ENCODE data around the gene ST6GAL1. TPM values are rescaled to one million over a fixed set of nuclear protein-coding genes. Genes with fewer than 3 reads are reported as not detected.
"Not testable (repeated sequence)": the region's sequence is repeated elsewhere in the genome, so short reads cannot be mapped to it uniquely, and the experiment has no call there.

ST6GAL1 gene
- total and polyA plus RNA-seq, 9 donors, result 9.4 to 17.3 (median 13.0) TPM

GRCh38 chr3:186967236-186967635 is 36.9 kb downstream of the ST6GAL1 start:
- not testable (repeated sequence) for DNase-seq; H3K4me3 ChIP-seq (ENCODE audit: low read length); H3K9me3 ChIP-seq (replicated peaks; ENCODE audit: control insufficient read depth, low read depth, low read length); H3K36me3 ChIP-seq (ENCODE audit: control insufficient read depth, insufficient read depth, low read length); H3K27me3 ChIP-seq (ENCODE audit: control insufficient read depth, insufficient read depth, low read length)
- H3K27ac ChIP-seq (ENCODE audit: low read length), result peak overlapping the region; percentile 37
- H3K4me1 ChIP-seq (ENCODE audit: control insufficient read depth, insufficient read depth, low read length), result peaks cover 25% of the 10 kb centered on the region
- WGBS (ENCODE audit: insufficient coverage), result 88% methylated on average over 6 of the region's 11 CpGs

GRCh38 chr3:186967686-186968085 is 37.4 kb downstream of the ST6GAL1 start:
- Histone ChIP-seq H3K4me1 (ENCODE audit: control insufficient read depth, insufficient read depth, low read length) (peaks cover 25% of the 10 kb centered on the region), H3K36me3 (ENCODE audit: control insufficient read depth, insufficient read depth, low read length) (no peaks in the 10 kb centered on the region), H3K27me3 (ENCODE audit: control insufficient read depth, insufficient read depth, low read length) (no peaks in the 10 kb centered on the region), H3K4me3 (ENCODE audit: low read length) (no peak overlapping the region), H3K27ac (ENCODE audit: low read length) (peak overlapping the region; percentile 21), H3K9me3 (replicated peaks; ENCODE audit: control insufficient read depth, low read depth, low read length) (no peaks in the 10 kb centered on the region)
- 33% methylated on average over 3 of the region's 7 CpGs for WGBS (ENCODE audit: insufficient coverage)
- DNase-seq, result peak; percentile 33

- Histone ChIP-seq H3K9me3 (replicated peaks; ENCODE audit: control insufficient read depth, low read depth, low read length) (no peaks in the 10 kb centered on the region), H3K4me1 (ENCODE audit: control insufficient read depth, insufficient read depth, low read length) (peaks cover 22% of the 10 kb centered on the region), H3K36me3 (ENCODE audit: control insufficient read depth, insufficient read depth, low read length) (no peaks in the 10 kb centered on the region), H3K4me3 (ENCODE audit: low read length) (no peak overlapping the region), H3K27me3 (ENCODE audit: control insufficient read depth, insufficient read depth, low read length) (no peaks in the 10 kb centered on the region), H3K27ac (ENCODE audit: low read length) (no peak overlapping the region)
- no peak for DNase-seq
- WGBS (ENCODE audit: insufficient coverage), result 75% methylated on average over 5 of the region's 7 CpGs
Measured at GRCh38 chr3:186969607-186970006, 39.3 kb downstream of the ST6GAL1 start.

- DNase-seq; H3K27ac ChIP-seq (ENCODE audit: low read length): not testable (repeated sequence)
- 86% methylated on average over 3 of the region's 10 CpGs for WGBS (ENCODE audit: insufficient coverage)
Measured at GRCh38 chr3:186971106-186971505, 40.8 kb downstream of the ST6GAL1 start.

GRCh38 chr3:186971578-186971977 is 41.3 kb downstream of the ST6GAL1 start:
- Histone ChIP-seq H3K4me1 (ENCODE audit: control insufficient read depth, insufficient read depth, low read length) (peaks cover 23% of the 10 kb centered on the region), H3K27me3 (ENCODE audit: control insufficient read depth, insufficient read depth, low read length) (no peaks in the 10 kb centered on the region), H3K36me3 (ENCODE audit: control insufficient read depth, insufficient read depth, low read length) (no peaks in the 10 kb centered on the region), H3K27ac (ENCODE audit: low read length) (no peak overlapping the region), H3K9me3 (replicated peaks; ENCODE audit: control insufficient read depth, low read depth, low read length) (no peaks in the 10 kb centered on the region), H3K4me3 (ENCODE audit: low read length) (no peak overlapping the region)
- DNase-seq, result no peak
- 100% methylated on average over 1 of the region's 1 CpG for WGBS (ENCODE audit: insufficient coverage)

More at GRCh38 chr3:186971106-186971505, 40.8 kb downstream of the ST6GAL1 start:
- peaks cover 23% of the 10 kb centered on the region for H3K4me1 ChIP-seq (ENCODE audit: control insufficient read depth, insufficient read depth, low read length)
- not testable (repeated sequence) for H3K4me3 ChIP-seq (ENCODE audit: low read length); H3K27me3 ChIP-seq (ENCODE audit: control insufficient read depth, insufficient read depth, low read length); H3K36me3 ChIP-seq (ENCODE audit: control insufficient read depth, insufficient read depth, low read length); H3K9me3 ChIP-seq (replicated peaks; ENCODE audit: control insufficient read depth, low read depth, low read length)

- 100% methylated on average over 2 of the region's 7 CpGs for WGBS (ENCODE audit: insufficient coverage)
- Histone ChIP-seq H3K4me1 (ENCODE audit: control insufficient read depth, insufficient read depth, low read length) (peaks cover 27% of the 10 kb centered on the region), H3K27ac (ENCODE audit: low read length) (no peak overlapping the region), H3K9me3 (replicated peaks; ENCODE audit: control insufficient read depth, low read depth, low read length) (no peaks in the 10 kb centered on the region), H3K27me3 (ENCODE audit: control insufficient read depth, insufficient read depth, low read length) (no peaks in the 10 kb centered on the region), H3K4me3 (ENCODE audit: low read length) (no peak overlapping the region), H3K36me3 (ENCODE audit: control insufficient read depth, insufficient read depth, low read length) (no peaks in the 10 kb centered on the region)
- no peak for DNase-seq
Measured at GRCh38 chr3:186973702-186974101, 43.4 kb downstream of the ST6GAL1 start.

GRCh38 chr3:186974824-186975313 is 44.5 kb downstream of the ST6GAL1 start:
- Histone ChIP-seq H3K27ac (ENCODE audit: low read length) (no peak overlapping the region), H3K4me3 (ENCODE audit: low read length) (no peak overlapping the region), H3K9me3 (replicated peaks; ENCODE audit: control insufficient read depth, low read depth, low read length) (no peaks in the 10 kb centered on the region), H3K36me3 (ENCODE audit: control insufficient read depth, insufficient read depth, low read length) (no peaks in the 10 kb centered on the region), H3K27me3 (ENCODE audit: control insufficient read depth, insufficient read depth, low read length) (no peaks in the 10 kb centered on the region), H3K4me1 (ENCODE audit: control insufficient read depth, insufficient read depth, low read length) (peaks cover 27% of the 10 kb centered on the region)
- no peak for DNase-seq
- 81% methylated on average over 9 of the region's 9 CpGs for WGBS (ENCODE audit: insufficient coverage)

GRCh38 chr3:186975726-186976125 is 45.4 kb downstream of the ST6GAL1 start:
- no peaks in the 10 kb centered on the region for H3K9me3 ChIP-seq (replicated peaks; ENCODE audit: control insufficient read depth, low read depth, low read length)
- DNase-seq, result no peak
- H3K27ac ChIP-seq (ENCODE audit: low read length), result no peak overlapping the region
- H3K4me1 ChIP-seq (ENCODE audit: control insufficient read depth, insufficient read depth, low read length), result peaks cover 27% of the 10 kb centered on the region
- no peaks in the 10 kb centered on the region for H3K36me3 ChIP-seq (ENCODE audit: control insufficient read depth, insufficient read depth, low read length)
- H3K4me3 ChIP-seq (ENCODE audit: low read length), result no peak overlapping the region
- H3K27me3 ChIP-seq (ENCODE audit: control insufficient read depth, insufficient read depth, low read length), result no peaks in the 10 kb centered on the region
- 90% methylated on average over 2 of the region's 6 CpGs for WGBS (ENCODE audit: insufficient coverage)

- H3K27me3 ChIP-seq (ENCODE audit: control insufficient read depth, insufficient read depth, low read length), result no peaks in the 10 kb centered on the region
- H3K9me3 ChIP-seq (replicated peaks; ENCODE audit: control insufficient read depth, low read depth, low read length), result no peaks in the 10 kb centered on the region
- H3K4me1 ChIP-seq (ENCODE audit: control insufficient read depth, insufficient read depth, low read length), result peaks cover 27% of the 10 kb centered on the region
- WGBS (ENCODE audit: insufficient coverage), result 18% methylated on average over 6 of the region's 17 CpGs
- peak overlapping the region; percentile 89 for H3K27ac ChIP-seq (ENCODE audit: low read length)
- DNase-seq, result peak; percentile 88
- no peaks in the 10 kb centered on the region for H3K36me3 ChIP-seq (ENCODE audit: control insufficient read depth, insufficient read depth, low read length)
- no peak overlapping the region for H3K4me3 ChIP-seq (ENCODE audit: low read length)
Measured at GRCh38 chr3:186976837-186977750, 46.8 kb downstream of the ST6GAL1 start.

GRCh38 chr3:186978712-186979111 is 48.4 kb downstream of the ST6GAL1 start:
- Histone ChIP-seq H3K36me3 (ENCODE audit: control insufficient read depth, insufficient read depth, low read length) (no peaks in the 10 kb centered on the region), H3K4me3 (ENCODE audit: low read length) (no peak overlapping the region), H3K9me3 (replicated peaks; ENCODE audit: control insufficient read depth, low read depth, low read length) (no peaks in the 10 kb centered on the region), H3K27ac (ENCODE audit: low read length) (no peak overlapping the region), H3K4me1 (ENCODE audit: control insufficient read depth, insufficient read depth, low read length) (peaks cover 27% of the 10 kb centered on the region), H3K27me3 (ENCODE audit: control insufficient read depth, insufficient read depth, low read length) (no peaks in the 10 kb centered on the region)
- 77% methylated on average over 2 of the region's 2 CpGs for WGBS (ENCODE audit: insufficient coverage)
- no peak for DNase-seq

Measured in muscle of leg (tissue), 11 donors.